ENCODE data around the gene RWDD4. TPM values are rescaled to one million over a fixed set of nuclear protein-coding genes. Genes with fewer than 3 reads are reported as not detected.
A peak's percentile ranks its signal among the peaks of the same experiment; 100 is the strongest.

The RWDD4 gene
- total and polyA plus RNA-seq, 9 of the 15 experiments (the other 6 are each of a cell fraction or from before 2014, with no cell fraction given) = 8.4 to 32.5 (median 24.2) TPM

DNA sequence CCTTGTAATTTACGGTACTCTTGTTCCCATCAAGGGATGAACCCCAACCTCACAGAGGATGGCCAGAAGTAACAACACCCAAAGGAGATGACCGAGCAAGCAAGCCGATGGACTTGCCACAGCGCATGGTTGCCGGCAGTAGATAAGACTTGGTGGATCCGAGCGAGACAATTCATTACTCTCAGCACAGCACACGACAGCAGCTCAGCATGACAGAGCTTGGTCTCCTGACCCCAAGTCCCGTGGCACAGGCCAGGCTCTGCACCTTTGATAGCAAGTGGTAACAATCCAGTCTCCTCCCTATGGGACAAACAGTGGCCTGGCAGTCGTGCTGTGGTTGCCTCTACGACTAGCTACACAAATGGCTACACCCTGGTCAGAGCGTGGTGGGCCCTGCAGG, 26.3 kb downstream of the RWDD4 start:
- ATAC-seq (peak; percentile 89), DNase-seq (ENCODE audit: extremely low read depth in 1 of 4, low spot score in 3 of 4) (peak in 2 of 4 experiments; percentile 50 to 77), FAIRE-seq (peak; percentile 76)
- 13% methylated on average over 12 of the region's 12 CpGs for WGBS (ENCODE audit: insufficient coverage, low coverage, missing lambda C conversion rate)
- H3K9me1 ChIP-seq (ENCODE audit: control insufficient read depth, insufficient read depth, low read length) = peaks cover 4% of the 10 kb centered on the region
- ChIA-PET CTCF (ENCODE audit: low intra/inter-chr PET ratio) (no interaction called here), POLR2A (no interaction called here)
- intact Hi-C loops (cut with micrococcal nuclease) = no loop called here
- peak overlapping the region; percentile 44; the same call in 1 of the 2 replicates for H3K4me2 ChIP-seq (ENCODE audit: insufficient read depth, low read length)
- no peaks in the 10 kb centered on the region for H3K36me3 ChIP-seq (ENCODE audit: control insufficient read depth, insufficient read depth, low read length)
- peak overlapping the region in 1 of 2 experiments; percentile 61; a peak in 1 of 4 replicates for H3K9ac ChIP-seq (ENCODE audit: insufficient read depth in 1 of 2, low read depth in 2 of 2, low read length in 2 of 2)
- no peaks in the 10 kb centered on the region for H3K79me2 ChIP-seq (ENCODE audit: control insufficient read depth, insufficient read depth, low read length)
- in situ Hi-C loops (cut with MboI) = no loop called here
- H4K20me1 ChIP-seq (replicated peaks; ENCODE audit: control insufficient read depth, insufficient read depth, low read length) = no peaks in the 10 kb centered on the region; the same call in 1 of the 2 replicates
- no TSS peak for BruUV-seq (replicated peaks)
- no peaks in the 10 kb centered on the region for H3K9me3 ChIP-seq (replicated peaks; ENCODE audit: control insufficient read depth, insufficient read depth, low read depth, low read length)
- peaks cover 4 to 8% of the 10 kb centered on the region in 2 experiments; a peak in 2 of 5 replicates for H3K27me3 ChIP-seq (ENCODE audit: control insufficient read depth in 2 of 2, insufficient read depth in 2 of 2, low read length in 2 of 2)
- no peak overlapping the region for H3K4me3 ChIP-seq
- peaks cover 5 to 6% of the 10 kb centered on the region in 2 experiments; a peak in 3 of 5 replicates for H3K4me1 ChIP-seq (replicated peaks in 1 of 2; ENCODE audit: control insufficient read depth in 2 of 2, insufficient read depth in 2 of 2, low read length in 2 of 2)
- no peak overlapping the region for H3K27ac ChIP-seq (ENCODE audit: extremely low read depth, low read depth, low read length)
- H2AFZ ChIP-seq (ENCODE audit: low read depth, low read length) = peak overlapping the region; percentile 83
- TF ChIP-seq, protein P1, sequence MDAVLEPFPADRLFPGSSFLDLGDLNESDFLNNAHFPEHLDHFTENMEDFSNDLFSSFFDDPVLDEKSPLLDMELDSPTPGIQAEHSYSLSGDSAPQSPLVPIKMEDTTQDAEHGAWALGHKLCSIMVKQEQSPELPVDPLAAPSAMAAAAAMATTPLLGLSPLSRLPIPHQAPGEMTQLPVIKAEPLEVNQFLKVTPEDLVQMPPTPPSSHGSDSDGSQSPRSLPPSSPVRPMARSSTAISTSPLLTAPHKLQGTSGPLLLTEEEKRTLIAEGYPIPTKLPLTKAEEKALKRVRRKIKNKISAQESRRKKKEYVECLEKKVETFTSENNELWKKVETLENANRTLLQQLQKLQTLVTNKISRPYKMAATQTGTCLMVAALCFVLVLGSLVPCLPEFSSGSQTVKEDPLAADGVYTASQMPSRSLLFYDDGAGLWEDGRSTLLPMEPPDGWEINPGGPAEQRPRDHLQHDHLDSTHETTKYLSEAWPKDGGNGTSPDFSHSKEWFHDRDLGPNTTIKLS (IDR thresholded peaks at IDR 0.05; ENCODE audit: borderline replicate concordance, low read depth) = no peak
- TF ChIP-seq, protein P2, sequence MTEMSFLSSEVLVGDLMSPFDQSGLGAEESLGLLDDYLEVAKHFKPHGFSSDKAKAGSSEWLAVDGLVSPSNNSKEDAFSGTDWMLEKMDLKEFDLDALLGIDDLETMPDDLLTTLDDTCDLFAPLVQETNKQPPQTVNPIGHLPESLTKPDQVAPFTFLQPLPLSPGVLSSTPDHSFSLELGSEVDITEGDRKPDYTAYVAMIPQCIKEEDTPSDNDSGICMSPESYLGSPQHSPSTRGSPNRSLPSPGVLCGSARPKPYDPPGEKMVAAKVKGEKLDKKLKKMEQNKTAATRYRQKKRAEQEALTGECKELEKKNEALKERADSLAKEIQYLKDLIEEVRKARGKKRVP (CRISPR knock-in tag; IDR thresholded peaks at IDR 0.05) = no peak
- peak; percentile 60 for TF ChIP-seq SOX6 (IDR thresholded peaks at IDR 0.05)
- peak; percentile 33 for TF ChIP-seq ARID1B (IDR thresholded peaks at IDR 0.05)
- TF ChIP-seq NRF1 (conservative IDR thresholded peaks at IDR 0.05 in 1 of 2, IDR thresholded peaks at IDR 0.05 in 1 of 2) = peak; percentile 50 to 58
- TF ChIP-seq ZFP30 (CRISPR knock-in tag; IDR thresholded peaks at IDR 0.05; ENCODE audit: borderline replicate concordance) = no peak
- TF ChIP-seq, protein P3, sequence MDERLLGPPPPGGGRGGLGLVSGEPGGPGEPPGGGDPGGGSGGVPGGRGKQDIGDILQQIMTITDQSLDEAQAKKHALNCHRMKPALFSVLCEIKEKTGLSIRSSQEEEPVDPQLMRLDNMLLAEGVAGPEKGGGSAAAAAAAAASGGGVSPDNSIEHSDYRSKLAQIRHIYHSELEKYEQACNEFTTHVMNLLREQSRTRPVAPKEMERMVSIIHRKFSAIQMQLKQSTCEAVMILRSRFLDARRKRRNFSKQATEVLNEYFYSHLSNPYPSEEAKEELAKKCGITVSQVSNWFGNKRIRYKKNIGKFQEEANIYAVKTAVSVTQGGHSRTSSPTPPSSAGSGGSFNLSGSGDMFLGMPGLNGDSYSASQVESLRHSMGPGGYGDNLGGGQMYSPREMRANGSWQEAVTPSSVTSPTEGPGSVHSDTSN (CRISPR knock-in tag; IDR thresholded peaks at IDR 0.05; ENCODE audit: low read depth) = no peak
- TF ChIP-seq, protein P3 (tag; conservative IDR thresholded peaks at IDR 0.05; ENCODE audit: low read depth) = peak; percentile 68
- peak in 1 of 2 experiments; percentile 34; a peak in 1 of 3 replicates for TF ChIP-seq CBX3 (IDR thresholded peaks at IDR 0.05; ENCODE audit: borderline replicate concordance in 1 of 2, low read length in 2 of 2)
- TF ChIP-seq KLF10 (CRISPR knock-in tag; IDR thresholded peaks at IDR 0.05) = no peak
- TF ChIP-seq, protein P4, sequence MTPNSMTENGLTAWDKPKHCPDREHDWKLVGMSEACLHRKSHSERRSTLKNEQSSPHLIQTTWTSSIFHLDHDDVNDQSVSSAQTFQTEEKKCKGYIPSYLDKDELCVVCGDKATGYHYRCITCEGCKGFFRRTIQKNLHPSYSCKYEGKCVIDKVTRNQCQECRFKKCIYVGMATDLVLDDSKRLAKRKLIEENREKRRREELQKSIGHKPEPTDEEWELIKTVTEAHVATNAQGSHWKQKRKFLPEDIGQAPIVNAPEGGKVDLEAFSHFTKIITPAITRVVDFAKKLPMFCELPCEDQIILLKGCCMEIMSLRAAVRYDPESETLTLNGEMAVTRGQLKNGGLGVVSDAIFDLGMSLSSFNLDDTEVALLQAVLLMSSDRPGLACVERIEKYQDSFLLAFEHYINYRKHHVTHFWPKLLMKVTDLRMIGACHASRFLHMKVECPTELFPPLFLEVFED (CRISPR knock-in tag; conservative IDR thresholded peaks at IDR 0.05) = no peak
- 0 out of 2 replicates have a peak, but pooled peaks have one; percentile 25 for TF ChIP-seq DPF2 (IDR thresholded peaks at IDR 0.05)
- peak; percentile 48 for TF ChIP-seq TCF3 (CRISPR knock-in tag; IDR thresholded peaks at IDR 0.05)
- peak in 1 of 2 experiments; percentile 27; a peak in 1 of 4 replicates for TF ChIP-seq FOXK2 (conservative IDR thresholded peaks at IDR 0.05 in 1 of 2, IDR thresholded peaks at IDR 0.05 in 1 of 2; ENCODE audit: low read depth in 2 of 2)
